MG63 (cell line): ENCODE results near the gene PDLIM4. TPM values are rescaled to one million over a fixed set of nuclear protein-coding genes. Genes with fewer than 3 reads are reported as not detected.

Experiments used
- DNase-seq: peaks from one replicate; pipeline ENCODE4 v3.0.0-alpha.2; 2020
- H3K27me3 ChIP-seq: fragments of 250-450 bp; sonication (Bioruptor Pico); 2 replicates; pipeline ENCODE4 v1.5.1; 2020; ENCODE audit warnings: mild to moderate bottlenecking, moderate library complexity
- H3K36me3 ChIP-seq: fragments of 250-450 bp; sonication (Bioruptor Pico); 2 replicates; pipeline ENCODE4 v1.5.1; 2020; ENCODE audit warnings: mild to moderate bottlenecking, moderate library complexity
- H3K4me3 ChIP-seq: fragments of 250-450 bp; sonication (Bioruptor Pico); 2 replicates; pipeline ENCODE4 v1.5.1; 2020; ENCODE audit warnings: mild to moderate bottlenecking, moderate library complexity
- H3K9me3 ChIP-seq: fragments of 250-450 bp; sonication (Bioruptor Pico); 2 replicates; pipeline ENCODE4 v1.5.1; 2020; ENCODE audit warnings: mild to moderate bottlenecking, moderate library complexity
- total RNA-seq: library from RNA; depleted of rRNA; stranded (reverse); fragments of >200 nt; shearing (Covaris generic); gene quantifications from 2 replicates; pipeline ENCODE4 v1.2.3, GENCODE V29; 2014; ENCODE audit warnings: low replicate concordance

Gene PDLIM4
- total RNA-seq, 1 experiment from 2014 or later = 130 TPM

- no peaks in the 10 kb centered on the region for H3K36me3 ChIP-seq
- H3K9me3 ChIP-seq = peaks cover 6% of the 10 kb centered on the region; the same call in 1 of the 2 replicates
- DNase-seq = no peak
- no peaks in the 10 kb centered on the region for H3K27me3 ChIP-seq
- no peak overlapping the region for H3K4me3 ChIP-seq
Observed at GRCh38 chr5:132300577-132301343, 43.3 kb downstream of the PDLIM4 start.

- Histone ChIP-seq H3K9me3 (peaks cover 9% of the 10 kb centered on the region; the same call in 1 of the 2 replicates), H3K27me3 (no peaks in the 10 kb centered on the region), H3K4me3 (no peak overlapping the region), H3K36me3 (no peaks in the 10 kb centered on the region)
- DNase-seq = no peak
Observed at GRCh38 chr5:132301344-132302271, 44.1 kb downstream of the PDLIM4 start.

- H3K36me3 ChIP-seq = no peaks in the 10 kb centered on the region
Observed at GRCh38 chr5:132302413-132302812, 44.9 kb downstream of the PDLIM4 start.

GRCh38 chr5:132303589-132303988 lies 46.1 kb downstream of the PDLIM4 start:
- H3K36me3 ChIP-seq = no peaks in the 10 kb centered on the region
- no peaks in the 10 kb centered on the region for H3K27me3 ChIP-seq
- no peak for DNase-seq
- no peak overlapping the region for H3K4me3 ChIP-seq
- peaks cover 9% of the 10 kb centered on the region; the same call in 1 of the 2 replicates for H3K9me3 ChIP-seq

More at GRCh38 chr5:132302413-132302812, 44.9 kb downstream of the PDLIM4 start:
- no peak for DNase-seq
- Histone ChIP-seq H3K9me3 (peaks cover 9% of the 10 kb centered on the region; the same call in 1 of the 2 replicates), H3K4me3 (no peak overlapping the region), H3K27me3 (no peaks in the 10 kb centered on the region)

- Histone ChIP-seq H3K9me3 (peaks cover 9% of the 10 kb centered on the region; the same call in 1 of the 2 replicates), H3K4me3 (no peak overlapping the region), H3K27me3 (no peaks in the 10 kb centered on the region), H3K36me3 (no peaks in the 10 kb centered on the region)
- DNase-seq = no peak
Observed at GRCh38 chr5:132305420-132305819, 47.9 kb downstream of the PDLIM4 start.

GRCh38 chr5:132308701-132309100 lies 51.2 kb downstream of the PDLIM4 start:
- no peaks in the 10 kb centered on the region for H3K36me3 ChIP-seq
- H3K9me3 ChIP-seq = peaks cover 9% of the 10 kb centered on the region; the same call in 1 of the 2 replicates
- H3K4me3 ChIP-seq = no peak overlapping the region
- DNase-seq = no peak
- no peaks in the 10 kb centered on the region for H3K27me3 ChIP-seq

- no peak for DNase-seq
- no peak overlapping the region for H3K4me3 ChIP-seq
- H3K27me3 ChIP-seq = no peaks in the 10 kb centered on the region
- H3K36me3 ChIP-seq = no peaks in the 10 kb centered on the region
- H3K9me3 ChIP-seq = peaks cover 9% of the 10 kb centered on the region; the same call in 1 of the 2 replicates
Observed at GRCh38 chr5:132309679-132310078, 52.2 kb downstream of the PDLIM4 start.

GRCh38 chr5:132310141-132310834 lies 52.8 kb downstream of the PDLIM4 start:
- H3K9me3 ChIP-seq = peaks cover 8% of the 10 kb centered on the region; the same call in 1 of the 2 replicates
- DNase-seq = no peak
- no peaks in the 10 kb centered on the region for H3K27me3 ChIP-seq
- H3K4me3 ChIP-seq = no peak overlapping the region
- H3K36me3 ChIP-seq = no peaks in the 10 kb centered on the region

- DNase-seq = peak; percentile 30
- Histone ChIP-seq H3K9me3 (no peaks in the 10 kb centered on the region), H3K27me3 (no peaks in the 10 kb centered on the region), H3K4me3 (no peak overlapping the region), H3K36me3 (no peaks in the 10 kb centered on the region)
Observed at GRCh38 chr5:132313366-132313765, 55.9 kb downstream of the PDLIM4 start.

GRCh38 chr5:132313961-132314432 lies 56.5 kb downstream of the PDLIM4 start:
- H3K4me3 ChIP-seq = no peak overlapping the region

GRCh38 chr5:132315529-132316067 lies 58.1 kb downstream of the PDLIM4 start:
- Histone ChIP-seq H3K36me3 (no peaks in the 10 kb centered on the region), H3K4me3 (no peak overlapping the region)
- no peak for DNase-seq

More at GRCh38 chr5:132313961-132314432, 56.5 kb downstream of the PDLIM4 start:
- Histone ChIP-seq H3K27me3 (no peaks in the 10 kb centered on the region), H3K36me3 (no peaks in the 10 kb centered on the region), H3K9me3 (no peaks in the 10 kb centered on the region)
- DNase-seq = no peak

GRCh38 chr5:132319975-132320374 lies 62.5 kb downstream of the PDLIM4 start:
- Histone ChIP-seq H3K36me3 (no peaks in the 10 kb centered on the region), H3K4me3 (no peak overlapping the region), H3K9me3 (no peaks in the 10 kb centered on the region), H3K27me3 (no peaks in the 10 kb centered on the region)
- no peak for DNase-seq

More at GRCh38 chr5:132315529-132316067, 58.1 kb downstream of the PDLIM4 start:
- no peaks in the 10 kb centered on the region for H3K27me3 ChIP-seq
- H3K9me3 ChIP-seq = no peaks in the 10 kb centered on the region

- Histone ChIP-seq H3K27me3 (no peaks in the 10 kb centered on the region), H3K36me3 (no peaks in the 10 kb centered on the region), H3K4me3 (no peak overlapping the region), H3K9me3 (no peaks in the 10 kb centered on the region)
- DNase-seq = no peak
Observed at GRCh38 chr5:132321109-132321721, 63.7 kb downstream of the PDLIM4 start.

- no peaks in the 10 kb centered on the region for H3K9me3 ChIP-seq
- no peak overlapping the region for H3K4me3 ChIP-seq
- DNase-seq = no peak
- H3K27me3 ChIP-seq = no peaks in the 10 kb centered on the region
- no peaks in the 10 kb centered on the region for H3K36me3 ChIP-seq
Observed at GRCh38 chr5:132322266-132322665, 64.8 kb downstream of the PDLIM4 start.
